ENCODE data around the gene TEAD3. TPM values are rescaled to one million over a fixed set of nuclear protein-coding genes. Genes with fewer than 3 reads are reported as not detected.

Gene TEAD3
- total and polyA plus RNA-seq, 4 donors: 1.9 to 6.8 (median 4.5) TPM

GRCh38 chr6:35484921-35485392 is 11.9 kb downstream of the TEAD3 start:
- Histone ChIP-seq H3K9ac (ENCODE audit: low read depth in 1 of 2, low read length in 2 of 2) (no peak overlapping the region), H3K4me3 (ENCODE audit: low read depth in 1 of 3, low read length in 3 of 3) (no peak overlapping the region), H3K27ac (ENCODE audit: low read depth in 1 of 2, low read length in 2 of 2) (no peak overlapping the region), H3K9me3 (ENCODE audit: control insufficient read depth in 4 of 4, low read length in 3 of 4) (no peaks in the 10 kb centered on the region), H3K36me3 (ENCODE audit: control insufficient read depth in 4 of 4, insufficient read depth in 3 of 4, low read depth in 1 of 4, low read length in 3 of 4) (peaks cover 0 to 4% (median 1%) of the 10 kb centered on the region in 4 donors), H3K27me3 (ENCODE audit: control insufficient read depth in 4 of 4, insufficient read depth in 4 of 4, low read length in 3 of 4) (no peaks in the 10 kb centered on the region), H3K4me1 (ENCODE audit: control insufficient read depth in 4 of 4, insufficient read depth in 4 of 4, low read length in 3 of 4) (peaks cover 0 to 11% (median 6%) of the 10 kb centered on the region in 4 donors)
- DNase-seq (ENCODE audit: low spot score): no peak
- TF ChIP-seq REST (IDR thresholded peaks at IDR 0.05) (no peak), TAF1 (conservative IDR thresholded peaks at IDR 0.05) (no peak), FOXA1 (IDR thresholded peaks at IDR 0.05) (no peak), EGR1 (IDR thresholded peaks at IDR 0.05; ENCODE audit: low read depth in 2 of 2) (no peak), YY1 (IDR thresholded peaks at IDR 0.05) (no peak), HNF4G (IDR thresholded peaks at IDR 0.05) (no peak), ZBTB33 (IDR thresholded peaks at IDR 0.05) (no peak)
- TF ChIP-seq, protein P1, sequence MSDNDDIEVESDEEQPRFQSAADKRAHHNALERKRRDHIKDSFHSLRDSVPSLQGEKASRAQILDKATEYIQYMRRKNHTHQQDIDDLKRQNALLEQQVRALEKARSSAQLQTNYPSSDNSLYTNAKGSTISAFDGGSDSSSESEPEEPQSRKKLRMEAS (IDR thresholded peaks at IDR 0.05): no peak
- TF ChIP-seq, protein P2, sequence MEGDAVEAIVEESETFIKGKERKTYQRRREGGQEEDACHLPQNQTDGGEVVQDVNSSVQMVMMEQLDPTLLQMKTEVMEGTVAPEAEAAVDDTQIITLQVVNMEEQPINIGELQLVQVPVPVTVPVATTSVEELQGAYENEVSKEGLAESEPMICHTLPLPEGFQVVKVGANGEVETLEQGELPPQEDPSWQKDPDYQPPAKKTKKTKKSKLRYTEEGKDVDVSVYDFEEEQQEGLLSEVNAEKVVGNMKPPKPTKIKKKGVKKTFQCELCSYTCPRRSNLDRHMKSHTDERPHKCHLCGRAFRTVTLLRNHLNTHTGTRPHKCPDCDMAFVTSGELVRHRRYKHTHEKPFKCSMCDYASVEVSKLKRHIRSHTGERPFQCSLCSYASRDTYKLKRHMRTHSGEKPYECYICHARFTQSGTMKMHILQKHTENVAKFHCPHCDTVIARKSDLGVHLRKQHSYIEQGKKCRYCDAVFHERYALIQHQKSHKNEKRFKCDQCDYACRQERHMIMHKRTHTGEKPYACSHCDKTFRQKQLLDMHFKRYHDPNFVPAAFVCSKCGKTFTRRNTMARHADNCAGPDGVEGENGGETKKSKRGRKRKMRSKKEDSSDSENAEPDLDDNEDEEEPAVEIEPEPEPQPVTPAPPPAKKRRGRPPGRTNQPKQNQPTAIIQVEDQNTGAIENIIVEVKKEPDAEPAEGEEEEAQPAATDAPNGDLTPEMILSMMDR (IDR thresholded peaks at IDR 0.05; ENCODE audit: low read depth, low read length, missing input control): no peak
- TF ChIP-seq, protein P3, sequence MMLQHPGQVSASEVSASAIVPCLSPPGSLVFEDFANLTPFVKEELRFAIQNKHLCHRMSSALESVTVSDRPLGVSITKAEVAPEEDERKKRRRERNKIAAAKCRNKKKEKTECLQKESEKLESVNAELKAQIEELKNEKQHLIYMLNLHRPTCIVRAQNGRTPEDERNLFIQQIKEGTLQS (IDR thresholded peaks at IDR 0.05): no peak
- WGBS: 90% methylated on average over 7 of the region's 7 CpGs

GRCh38 chr6:35483893-35484645 is 12.8 kb downstream of the TEAD3 start:
- no peaks in the 10 kb centered on the region for H3K9me3 ChIP-seq (ENCODE audit: control insufficient read depth in 4 of 4, low read length in 3 of 4)
- 92% methylated on average over 13 of the region's 13 CpGs for WGBS
- no peak for DNase-seq (ENCODE audit: low spot score)
- no peaks in the 10 kb centered on the region for H3K27me3 ChIP-seq (ENCODE audit: control insufficient read depth in 4 of 4, insufficient read depth in 4 of 4, low read length in 3 of 4)
- peaks cover 0 to 11% (median 6%) of the 10 kb centered on the region in 4 donors for H3K4me1 ChIP-seq (ENCODE audit: control insufficient read depth in 4 of 4, insufficient read depth in 4 of 4, low read length in 3 of 4)
- no peak for TF ChIP-seq REST (IDR thresholded peaks at IDR 0.05)
- TF ChIP-seq FOXA2 (IDR thresholded peaks at IDR 0.05): no peak
- TF ChIP-seq RXRA (IDR thresholded peaks at IDR 0.05): no peak
- H3K27ac ChIP-seq (ENCODE audit: low read depth in 1 of 2, low read length in 2 of 2): no peak overlapping the region
- no peak overlapping the region for H3K9ac ChIP-seq (ENCODE audit: low read depth in 1 of 2, low read length in 2 of 2)
- H3K36me3 ChIP-seq (ENCODE audit: control insufficient read depth in 4 of 4, insufficient read depth in 3 of 4, low read depth in 1 of 4, low read length in 3 of 4): peaks cover 0 to 9% (median 2%) of the 10 kb centered on the region in 4 donors
- no peak overlapping the region for H3K4me3 ChIP-seq (ENCODE audit: low read depth in 1 of 3, low read length in 3 of 3)

Measured in liver (tissue), 9 donors.